ENCODE results near the gene CD83.

The CD83 gene

GRCh38 chr6:14082771-14083170 is 34.8 kb upstream of the CD83 start:
- DNase-seq (ENCODE audit: low spot score): no peak
- in situ Hi-C loops (cut with MboI; ENCODE audit: low sequenced_read_pairs, unreplicated experiment): no loop called here
- no peak for TF ChIP-seq CTCF (IDR thresholded peaks at IDR 0.05; ENCODE audit: borderline replicate concordance, control extremely low read depth, extremely low read depth, insufficient read depth, missing control alignments)

GRCh38 chr6:14083262-14083661 is 34.3 kb upstream of the CD83 start:
- DNase-seq (ENCODE audit: low spot score): no peak
- no peak for TF ChIP-seq CTCF (IDR thresholded peaks at IDR 0.05; ENCODE audit: borderline replicate concordance, control extremely low read depth, extremely low read depth, insufficient read depth, missing control alignments)
- in situ Hi-C loops (cut with MboI; ENCODE audit: low sequenced_read_pairs, unreplicated experiment): no loop called here

GRCh38 chr6:14083751-14084150 is 33.8 kb upstream of the CD83 start:
- in situ Hi-C loops (cut with MboI; ENCODE audit: low sequenced_read_pairs, unreplicated experiment): no loop called here
- DNase-seq (ENCODE audit: low spot score): no peak
- no peak for TF ChIP-seq CTCF (IDR thresholded peaks at IDR 0.05; ENCODE audit: borderline replicate concordance, control extremely low read depth, extremely low read depth, insufficient read depth, missing control alignments)

- no peak for TF ChIP-seq CTCF (IDR thresholded peaks at IDR 0.05; ENCODE audit: borderline replicate concordance, control extremely low read depth, extremely low read depth, insufficient read depth, missing control alignments)
- in situ Hi-C loops (cut with MboI; ENCODE audit: low sequenced_read_pairs, unreplicated experiment): no loop called here
- no peak for DNase-seq (ENCODE audit: low spot score)
Measured at GRCh38 chr6:14084388-14084787, 33.2 kb upstream of the CD83 start.

- no peak for DNase-seq (ENCODE audit: low spot score)
- in situ Hi-C loops (cut with MboI; ENCODE audit: low sequenced_read_pairs, unreplicated experiment): no loop called here
- TF ChIP-seq CTCF (IDR thresholded peaks at IDR 0.05; ENCODE audit: borderline replicate concordance, control extremely low read depth, extremely low read depth, insufficient read depth, missing control alignments): no peak
Measured at GRCh38 chr6:14085176-14085787, 32.3 kb upstream of the CD83 start.

- no peak for DNase-seq (ENCODE audit: low spot score)
- TF ChIP-seq CTCF (IDR thresholded peaks at IDR 0.05; ENCODE audit: borderline replicate concordance, control extremely low read depth, extremely low read depth, insufficient read depth, missing control alignments): no peak
- in situ Hi-C loops (cut with MboI; ENCODE audit: low sequenced_read_pairs, unreplicated experiment): no loop called here
Measured at GRCh38 chr6:14086701-14087100, 30.9 kb upstream of the CD83 start.
